Loucy (cell line): ENCODE data around the gene CROCC2.

Source experiments
- H2AFZ ChIP-seq: fragments of 200-600 bp; sonication (generic); 2 replicates; pipeline ENCODE4 v1.6.0; 2016; ENCODE audit warnings: antibody characterized with exemption, mild to moderate bottlenecking, low read length, moderate library complexity
- H3F3A ChIP-seq: fragments of 200-600 bp; 2 replicates; pipeline ENCODE4 v1.6.0; 2016; ENCODE audit warnings: antibody characterized with exemption, low read depth, mild to moderate bottlenecking
- H3K27me3 ChIP-seq: fragments of 200-600 bp; sonication (generic); 2 replicates; pipeline ENCODE4 v1.6.1; 2014; ENCODE audit warnings: low read length, mild to moderate bottlenecking; ENCODE audit not compliant: insufficient read depth, poor library complexity, severe bottlenecking
- H3K36me3 ChIP-seq: fragments of 200-600 bp; sonication (generic); 2 replicates; pipeline ENCODE4 v1.6.1; 2016; ENCODE audit warnings: low read length; ENCODE audit not compliant: insufficient read depth
- H3K4me1 ChIP-seq: fragments of 200-600 bp; sonication (generic); 2 replicates; pipeline ENCODE4 v1.5.1; 2014; ENCODE audit warnings: low read length, mild to moderate bottlenecking; ENCODE audit not compliant: insufficient read depth, poor library complexity, severe bottlenecking
- H3K4me2 ChIP-seq: fragments of 200-600 bp; sonication (generic); 2 replicates; pipeline ENCODE4 v1.6.0; 2014; ENCODE audit warnings: antibody characterized with exemption, low read length, low read depth, mild to moderate bottlenecking; ENCODE audit not compliant: poor library complexity, severe bottlenecking
- H3K4me3 ChIP-seq: fragments of 200-600 bp; sonication (generic); 2 replicates; pipeline ENCODE4 v1.5.1; 2014; ENCODE audit warnings: low read length, mild to moderate bottlenecking, mixed read lengths; ENCODE audit not compliant: poor library complexity, severe bottlenecking
- H3K79me2 ChIP-seq: fragments of 200-600 bp; sonication (generic); 2 replicates; pipeline ENCODE4 v1.6.1; 2014; ENCODE audit warnings: low read length; ENCODE audit not compliant: insufficient read depth
- H3K9ac ChIP-seq: fragments of 200-600 bp; sonication (generic); 2 replicates; pipeline ENCODE4 v1.6.0; 2014; ENCODE audit warnings: mild to moderate bottlenecking, low read depth, low read length, moderate library complexity; ENCODE audit not compliant: poor library complexity, severe bottlenecking
- H3K9me2 ChIP-seq: fragments of 200-600 bp; sonication (generic); replicated peaks from 2 replicates; pipeline ENCODE4 v1.6.1; 2016; ENCODE audit warnings: low read depth, low read length, mixed read lengths
- H3K9me3 ChIP-seq: fragments of 200-600 bp; sonication (generic); 2 replicates; pipeline ENCODE4 v1.6.1; 2014; ENCODE audit warnings: mild to moderate bottlenecking, antibody characterized with exemption, low read length, low read depth; ENCODE audit not compliant: insufficient read depth
- H4K20me1 ChIP-seq: fragments of 200-600 bp; sonication (generic); 2 replicates; pipeline ENCODE4 v1.6.0; 2014; ENCODE audit warnings: antibody characterized with exemption, low read length, mild to moderate bottlenecking; ENCODE audit not compliant: insufficient read depth, poor library complexity, severe bottlenecking
- EZH2phosphoT487 ChIP-seq: fragments of 200-600 bp; IDR thresholded peaks from 2 replicates; pipeline ENCODE4 v1.6.1; 2018; ENCODE audit warnings: antibody characterized with exemption, mild to moderate bottlenecking, moderate library complexity, borderline replicate concordance
- TF ChIP-seq, protein P1 (sequence below): fragments of 200-600 bp; sonication (generic); conservative IDR thresholded peaks from 2 replicates; pipeline ENCODE4 v1.5.1; 2014; ENCODE audit warnings: mild to moderate bottlenecking, antibody characterized with exemption, low read length

Gene CROCC2

DNA sequence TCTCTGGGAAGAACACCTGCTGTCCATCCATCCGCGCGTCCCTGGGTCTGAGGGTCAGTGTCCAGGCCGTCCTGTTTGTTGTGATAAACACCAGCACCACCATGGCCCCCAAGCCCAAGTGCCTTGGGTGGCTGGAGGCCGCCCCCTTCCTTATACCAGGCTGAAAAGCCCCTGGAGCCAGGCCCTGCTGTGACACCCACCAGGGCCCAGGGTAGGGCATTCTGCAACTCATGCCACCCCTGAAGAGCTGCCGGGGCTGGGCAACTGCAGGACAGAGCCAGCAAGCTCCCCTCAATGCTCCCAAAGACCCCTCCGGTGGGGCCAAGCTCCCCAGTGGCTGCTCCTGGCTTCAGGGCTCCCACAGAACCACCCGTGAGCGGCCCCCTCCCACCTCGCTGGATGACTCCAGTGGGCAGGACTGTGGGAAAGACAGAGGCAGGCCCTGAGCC, 60.3 kb downstream of the CROCC2 start:
- H3K4me2 ChIP-seq, result no peak overlapping the region
- H4K20me1 ChIP-seq, result no peaks in the 10 kb centered on the region
- no peak overlapping the region for H3K4me3 ChIP-seq
- no peaks in the 10 kb centered on the region for H3K9me2 ChIP-seq
- no peak overlapping the region for H2AFZ ChIP-seq
- H3K79me2 ChIP-seq, result no peaks in the 10 kb centered on the region
- H3K9me3 ChIP-seq, result peaks cover 6% of the 10 kb centered on the region; the same call in 1 of the 2 replicates
- TF ChIP-seq EZH2phosphoT487, result no peak
- TF ChIP-seq, protein P1, sequence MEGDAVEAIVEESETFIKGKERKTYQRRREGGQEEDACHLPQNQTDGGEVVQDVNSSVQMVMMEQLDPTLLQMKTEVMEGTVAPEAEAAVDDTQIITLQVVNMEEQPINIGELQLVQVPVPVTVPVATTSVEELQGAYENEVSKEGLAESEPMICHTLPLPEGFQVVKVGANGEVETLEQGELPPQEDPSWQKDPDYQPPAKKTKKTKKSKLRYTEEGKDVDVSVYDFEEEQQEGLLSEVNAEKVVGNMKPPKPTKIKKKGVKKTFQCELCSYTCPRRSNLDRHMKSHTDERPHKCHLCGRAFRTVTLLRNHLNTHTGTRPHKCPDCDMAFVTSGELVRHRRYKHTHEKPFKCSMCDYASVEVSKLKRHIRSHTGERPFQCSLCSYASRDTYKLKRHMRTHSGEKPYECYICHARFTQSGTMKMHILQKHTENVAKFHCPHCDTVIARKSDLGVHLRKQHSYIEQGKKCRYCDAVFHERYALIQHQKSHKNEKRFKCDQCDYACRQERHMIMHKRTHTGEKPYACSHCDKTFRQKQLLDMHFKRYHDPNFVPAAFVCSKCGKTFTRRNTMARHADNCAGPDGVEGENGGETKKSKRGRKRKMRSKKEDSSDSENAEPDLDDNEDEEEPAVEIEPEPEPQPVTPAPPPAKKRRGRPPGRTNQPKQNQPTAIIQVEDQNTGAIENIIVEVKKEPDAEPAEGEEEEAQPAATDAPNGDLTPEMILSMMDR, result no peak
- H3K36me3 ChIP-seq, result no peaks in the 10 kb centered on the region
- no peaks in the 10 kb centered on the region for H3K4me1 ChIP-seq
- no peak overlapping the region for H3K9ac ChIP-seq
- H3K27me3 ChIP-seq, result no peaks in the 10 kb centered on the region
- no peaks in the 10 kb centered on the region for H3F3A ChIP-seq

DNA sequence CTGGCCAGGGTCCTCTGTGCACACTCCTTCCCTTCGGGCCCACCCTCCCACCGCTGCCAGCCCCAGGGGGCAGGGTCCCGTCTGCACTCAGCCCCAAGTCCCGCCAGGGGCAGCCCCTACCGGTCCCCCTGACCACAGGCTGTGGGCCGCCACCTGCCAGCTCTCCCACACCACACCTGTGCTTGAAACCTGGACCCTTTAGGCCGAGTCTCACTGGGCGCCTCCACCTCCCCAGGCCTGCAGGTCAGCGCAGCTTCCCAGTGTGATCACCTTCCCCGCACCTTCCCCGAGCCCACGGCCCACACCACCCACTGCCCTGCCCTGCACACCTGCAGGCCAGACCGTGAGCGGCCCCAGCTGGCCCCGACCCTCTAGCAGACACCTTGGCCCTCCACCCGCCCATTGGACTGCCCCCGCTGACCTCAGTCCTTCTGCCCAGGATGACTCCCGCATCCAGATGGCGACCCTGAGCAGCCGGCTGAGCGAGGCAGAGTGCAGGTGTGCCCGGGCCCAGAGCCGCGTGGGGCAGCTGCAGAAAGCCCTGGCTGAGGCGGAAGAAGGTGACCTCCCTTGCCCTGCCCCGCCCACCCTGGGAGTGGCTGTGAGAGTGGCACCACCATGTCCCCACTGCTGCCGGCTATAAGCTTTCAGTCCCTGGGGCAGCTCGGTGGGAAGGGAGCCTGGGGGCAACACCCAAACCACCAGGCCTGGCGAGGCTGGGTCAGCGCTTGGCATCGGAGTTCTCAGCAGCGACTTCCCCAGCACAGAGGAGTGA, 61.0 kb downstream of the CROCC2 start:
- no peaks in the 10 kb centered on the region for H3K36me3 ChIP-seq
- H3K27me3 ChIP-seq, result no peaks in the 10 kb centered on the region
- no peaks in the 10 kb centered on the region for H3K9me2 ChIP-seq
- peaks cover 6% of the 10 kb centered on the region; the same call in 1 of the 2 replicates for H3K9me3 ChIP-seq
- TF ChIP-seq, protein P1, result no peak
- no peak for TF ChIP-seq EZH2phosphoT487
- H3K4me2 ChIP-seq, result no peak overlapping the region
- H3K4me3 ChIP-seq, result no peak overlapping the region
- no peaks in the 10 kb centered on the region for H3F3A ChIP-seq
- no peaks in the 10 kb centered on the region for H3K79me2 ChIP-seq
- no peak overlapping the region for H2AFZ ChIP-seq
- no peak overlapping the region for H3K9ac ChIP-seq
- H4K20me1 ChIP-seq, result no peaks in the 10 kb centered on the region
- no peaks in the 10 kb centered on the region for H3K4me1 ChIP-seq

DNA sequence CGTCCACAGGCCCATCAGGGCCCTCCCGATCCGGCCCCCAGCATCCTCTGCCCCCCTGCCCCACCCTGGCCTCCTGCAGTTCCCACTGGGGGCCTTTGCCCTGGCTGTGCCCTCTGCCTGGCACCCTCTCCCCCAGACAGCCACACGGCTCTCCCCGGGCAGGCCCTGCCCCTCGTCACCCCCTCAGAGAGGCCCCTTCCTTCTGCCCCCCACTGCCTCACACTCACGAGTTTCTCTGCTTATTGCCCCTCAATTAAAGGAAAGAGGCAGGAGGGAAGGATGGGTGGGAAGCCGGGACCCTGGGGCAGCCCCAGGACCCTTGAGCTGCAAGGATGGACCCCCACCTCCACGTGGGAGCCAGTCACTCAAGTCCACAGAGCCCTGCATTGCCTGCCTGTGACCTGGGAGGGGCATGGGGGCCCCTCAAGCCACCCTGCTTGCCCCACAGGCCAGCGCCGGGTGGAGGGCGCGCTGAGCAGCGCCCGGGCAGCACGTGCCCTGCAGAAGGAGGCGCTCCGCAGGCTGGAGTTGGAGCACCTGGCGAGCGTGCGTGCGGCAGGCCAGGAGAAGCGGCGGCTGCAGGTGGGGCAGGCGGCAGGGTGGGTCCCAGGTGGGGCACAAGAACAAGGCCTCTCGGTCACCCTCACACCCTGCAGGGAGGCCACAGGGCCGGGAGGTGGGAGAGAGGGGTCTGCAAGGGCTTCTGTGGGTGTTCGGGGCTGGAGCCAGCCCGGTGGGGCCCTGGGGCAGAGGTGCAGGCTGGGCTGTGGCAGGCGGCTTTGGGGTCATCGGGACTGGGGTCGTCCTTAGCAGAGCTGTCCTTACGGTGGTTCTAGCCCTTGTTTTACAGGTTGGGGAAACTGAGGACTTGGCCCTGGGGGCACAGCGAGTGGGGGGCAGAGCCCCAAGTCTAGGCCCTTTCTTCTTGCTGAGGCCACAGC, 61.8 kb downstream of the CROCC2 start:
- no peaks in the 10 kb centered on the region for H3K27me3 ChIP-seq
- no peaks in the 10 kb centered on the region for H4K20me1 ChIP-seq
- no peak overlapping the region for H3K4me3 ChIP-seq
- H3K4me2 ChIP-seq, result no peak overlapping the region
- H3K9me2 ChIP-seq, result no peaks in the 10 kb centered on the region
- H3K9me3 ChIP-seq, result peaks cover 6% of the 10 kb centered on the region; the same call in 1 of the 2 replicates
- no peaks in the 10 kb centered on the region for H3K4me1 ChIP-seq
- no peak overlapping the region for H2AFZ ChIP-seq
- H3K36me3 ChIP-seq, result no peaks in the 10 kb centered on the region
- no peaks in the 10 kb centered on the region for H3K79me2 ChIP-seq
- TF ChIP-seq EZH2phosphoT487, result no peak
- TF ChIP-seq, protein P1, result no peak
- H3K9ac ChIP-seq, result no peak overlapping the region
- H3F3A ChIP-seq, result no peaks in the 10 kb centered on the region
